ENCODE results near the gene UBXN11. TPM values are rescaled to one million over a fixed set of nuclear protein-coding genes. Genes with fewer than 3 reads are reported as not detected.
"Not testable (repeated sequence)": the region's sequence is repeated elsewhere in the genome, so short reads cannot be mapped to it uniquely, and the experiment has no call there.

Gene UBXN11
- total RNA-seq, 6 donors from 2014 or later, result 25.7 to 194 (median 62.5) TPM

DNA sequence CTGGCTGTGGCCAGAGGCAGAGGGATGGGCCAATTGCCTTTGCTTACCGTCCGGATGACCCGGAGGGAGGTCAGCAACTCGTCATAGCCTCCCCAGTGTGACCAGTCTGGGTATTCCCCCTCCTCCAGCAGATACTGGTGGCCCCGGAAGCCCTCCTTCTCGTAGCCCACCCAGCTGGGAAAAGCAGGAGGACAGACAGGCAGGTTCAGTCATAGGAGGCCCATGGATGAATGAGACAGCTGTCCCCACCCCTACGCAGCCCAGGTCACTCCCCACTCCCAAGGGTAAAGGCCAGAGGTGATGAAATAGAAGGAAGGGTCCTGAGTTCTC, 30.7 kb upstream of the UBXN11 start:
- Histone ChIP-seq H3K36me3 (no peaks in the 10 kb centered on the region), H3K9me3 (no peaks in the 10 kb centered on the region), H3K4me1 (peaks cover 11 to 18% (median 15%) of the 10 kb centered on the region in 4 donors), H3K27ac (no peak overlapping the region), H3K4me3 (no peak overlapping the region), H3K27me3 (peaks cover 0 to 5% (median 0%) of the 10 kb centered on the region in 4 donors)
- 82 to 100% methylated on average over 2 to 7 of the region's 7 CpGs for WGBS, 2 donors
- peak; percentile 2 to 5 for ATAC-seq (ENCODE audit: low FRiP score in 2 of 2)
- DNase-seq, result no peak
- TF ChIP-seq POLR2AphosphoS5 (IDR thresholded peaks at IDR 0.05) (no peak), EP300 (IDR thresholded peaks at IDR 0.05) (no peak)

- H3K4me3 ChIP-seq, result peak overlapping the region; percentile 41 to 63 (median 48)
- DNase-seq, result peak; percentile 93 to 98
- TF ChIP-seq POLR2AphosphoS5 (IDR thresholded peaks at IDR 0.05), result no peak
- TF ChIP-seq POLR2A (IDR thresholded peaks at IDR 0.05), result no peak
- TF ChIP-seq CTCF (IDR thresholded peaks at IDR 0.05), result no peak
- no peak for TF ChIP-seq EP300 (IDR thresholded peaks at IDR 0.05)
- ATAC-seq (ENCODE audit: low FRiP score in 2 of 2), result peak; percentile 87 to 93
- peaks cover 11 to 18% (median 15%) of the 10 kb centered on the region in 4 donors for H3K4me1 ChIP-seq
- 9 to 17% methylated on average over 12 to 33 of the region's 52 CpGs for WGBS, 2 donors
- no peaks in the 10 kb centered on the region for H3K9me3 ChIP-seq
- H3K27ac ChIP-seq, result peak overlapping the region in 2 of 4 donors; percentile 19 to 24
- peaks cover 0 to 5% (median 0%) of the 10 kb centered on the region in 4 donors for H3K27me3 ChIP-seq
- no peaks in the 10 kb centered on the region for H3K36me3 ChIP-seq
Measured at GRCh38 chr1:26336477-26337205, 30.2 kb upstream of the UBXN11 start.

- DNase-seq (peak in 1 of 2 donors; percentile 80), ATAC-seq (ENCODE audit: low FRiP score in 2 of 2) (peak in 1 of 2 donors; percentile 21)
- peaks cover 11 to 18% (median 15%) of the 10 kb centered on the region in 4 donors for H3K4me1 ChIP-seq
- 2 to 3% methylated on average over 31 to 33 of the region's 41 CpGs for WGBS, 2 donors
- no peaks in the 10 kb centered on the region for H3K9me3 ChIP-seq
- H3K4me3 ChIP-seq, result peak overlapping the region; percentile 41 to 63 (median 48)
- peaks cover 0 to 5% (median 0%) of the 10 kb centered on the region in 4 donors for H3K27me3 ChIP-seq
- no peaks in the 10 kb centered on the region for H3K36me3 ChIP-seq
- TF ChIP-seq POLR2AphosphoS5 (IDR thresholded peaks at IDR 0.05), result no peak
- no peak for TF ChIP-seq CTCF (IDR thresholded peaks at IDR 0.05)
- TF ChIP-seq POLR2A (IDR thresholded peaks at IDR 0.05), result no peak
- TF ChIP-seq EP300 (IDR thresholded peaks at IDR 0.05), result no peak
- peak overlapping the region in 2 of 4 donors; percentile 9 to 30 for H3K27ac ChIP-seq
Measured at GRCh38 chr1:26335774-26336476, 29.5 kb upstream of the UBXN11 start.

GRCh38 chr1:26333312-26333711, 26.9 kb upstream of the UBXN11 start:
- WGBS, 2 donors, result 78 to 88% methylated on average over 8 of the region's 8 CpGs
- ATAC-seq (ENCODE audit: low FRiP score in 2 of 2); H3K36me3 ChIP-seq; H3K4me3 ChIP-seq; H3K27me3 ChIP-seq; DNase-seq; H3K27ac ChIP-seq; H3K9me3 ChIP-seq: not testable (repeated sequence)
- H3K4me1 ChIP-seq, result peaks cover 11 to 18% (median 15%) of the 10 kb centered on the region in 4 donors

DNA sequence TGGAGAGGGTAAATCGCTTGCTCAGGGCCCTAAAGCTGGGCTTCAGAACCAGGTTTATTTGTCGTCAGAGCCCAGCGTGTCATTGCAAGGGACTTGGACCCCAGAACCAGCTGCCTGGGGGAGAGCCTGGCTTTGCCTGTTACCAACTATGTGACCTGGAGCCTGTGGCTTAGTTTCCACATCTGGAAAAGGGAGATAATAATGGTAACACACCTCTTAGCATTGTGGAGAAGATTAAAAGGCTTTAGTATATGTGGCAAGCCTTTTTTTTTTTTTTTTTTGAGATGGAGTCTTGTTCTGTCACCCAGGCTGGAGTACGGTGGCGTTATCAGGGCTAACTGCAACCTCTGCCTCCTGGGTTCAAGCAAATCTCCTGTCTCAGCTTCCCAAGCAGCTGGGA, 23.8 kb upstream of the UBXN11 start:
- Histone ChIP-seq H3K27ac (no peak overlapping the region), H3K9me3 (no peaks in the 10 kb centered on the region), H3K4me3 (no peak overlapping the region), H3K27me3 (no peaks in the 10 kb centered on the region), H3K4me1 (peaks cover 0 to 1% (median 0%) of the 10 kb centered on the region in 4 donors), H3K36me3 (no peaks in the 10 kb centered on the region)
- no peak for TF ChIP-seq EP300 (IDR thresholded peaks at IDR 0.05)
- no peak for TF ChIP-seq CTCF (IDR thresholded peaks at IDR 0.05)
- TF ChIP-seq POLR2AphosphoS5 (IDR thresholded peaks at IDR 0.05), result no peak
- TF ChIP-seq POLR2A (IDR thresholded peaks at IDR 0.05), result no peak
- ATAC-seq (ENCODE audit: low FRiP score in 2 of 2) (no peak), DNase-seq (no peak)
- WGBS, 2 donors, result 85 to 91% methylated on average over 5 of the region's 5 CpGs

DNA sequence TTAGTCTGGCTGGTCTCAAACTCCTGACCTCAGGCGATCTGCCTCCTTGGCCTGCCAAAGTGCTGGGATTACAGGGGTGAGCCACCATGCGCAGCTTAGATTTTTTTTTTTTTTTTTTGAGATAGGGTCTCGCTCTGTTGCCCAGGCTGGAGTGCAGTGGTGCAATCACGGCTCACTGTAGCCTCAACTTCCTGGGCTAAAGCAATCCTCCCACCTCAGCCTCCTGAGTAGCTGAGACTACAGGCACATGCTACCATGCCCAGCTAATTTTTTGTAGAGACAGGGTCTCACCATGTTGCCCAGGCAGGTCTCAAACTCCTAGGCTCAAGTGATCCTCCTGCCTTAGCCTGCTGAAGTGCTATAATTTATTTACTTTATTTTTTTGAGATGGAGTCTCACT, 22.9 kb upstream of the UBXN11 start:
- not testable (repeated sequence) for H3K27me3 ChIP-seq; H3K4me3 ChIP-seq; ATAC-seq (ENCODE audit: low FRiP score in 2 of 2); DNase-seq; H3K4me1 ChIP-seq; H3K36me3 ChIP-seq; H3K27ac ChIP-seq; H3K9me3 ChIP-seq
- 93 to 98% methylated on average over 4 of the region's 4 CpGs for WGBS, 2 donors
